KMS-11 (cell line): ENCODE measurements around the gene EZH2.

Experiments used
- H2AFZ ChIP-seq: fragments of 200-600 bp; sonication (generic); 2 replicates; pipeline ENCODE4 v1.6.1; 2016; ENCODE audit warnings: antibody characterized with exemption, mixed run types, low read depth
- H3K27ac ChIP-seq: fragments of 200-600 bp; sonication (generic); 2 replicates; pipeline ENCODE4 v1.6.1; 2016; ENCODE audit warnings: mild to moderate bottlenecking, mixed run types
- H3K27me3 ChIP-seq: fragments of 200-600 bp; sonication (generic); 2 replicates; pipeline ENCODE4 v1.6.1; 2017; ENCODE audit warnings: mild to moderate bottlenecking, low read depth, mixed run types, moderate library complexity; ENCODE audit not compliant: insufficient read depth
- H3K36me3 ChIP-seq: fragments of 200-600 bp; sonication (generic); 2 replicates; pipeline ENCODE4 v1.6.1; 2017; ENCODE audit warnings: mild to moderate bottlenecking, mixed run types; ENCODE audit not compliant: insufficient read depth
- H3K4me1 ChIP-seq: fragments of 200-600 bp; sonication (generic); 2 replicates; pipeline ENCODE4 v1.6.1; 2016; ENCODE audit warnings: mild to moderate bottlenecking, low read depth, mixed run types; ENCODE audit not compliant: poor library complexity, severe bottlenecking
- H3K4me2 ChIP-seq: fragments of 200-600 bp; sonication (generic); 2 replicates; pipeline ENCODE4 v1.7.0; 2016; ENCODE audit warnings: mild to moderate bottlenecking, mixed run types
- H3K4me3 ChIP-seq: fragments of 200-600 bp; sonication (generic); IDR thresholded peaks from 2 replicates; pipeline ENCODE4 v1.6.1; 2017; ENCODE audit warnings: low read depth, low read length, mixed read lengths; ENCODE audit not compliant: insufficient read depth
- H3K79me2 ChIP-seq: fragments of 200-600 bp; sonication (generic); 2 replicates; pipeline ENCODE4 v1.6.1; 2016; ENCODE audit warnings: low read depth, mixed run types; ENCODE audit not compliant: insufficient read depth
- H3K9ac ChIP-seq: fragments of 200-600 bp; sonication (generic); 2 replicates; pipeline ENCODE4 v1.6.1; 2016; ENCODE audit warnings: mild to moderate bottlenecking, mixed run types
- H4K20me1 ChIP-seq: fragments of 200-600 bp; sonication (generic); 2 replicates; pipeline ENCODE4 v1.6.1; 2016; ENCODE audit warnings: mild to moderate bottlenecking, mixed run types; ENCODE audit not compliant: insufficient read depth
- TF ChIP-seq, protein P1 (sequence below): fragments of 200-600 bp; sonication (generic); conservative IDR thresholded peaks from 2 replicates; pipeline ENCODE4 v1.6.1; 2017; ENCODE audit warnings: low read depth, mild to moderate bottlenecking, antibody characterized with exemption, low read length, moderate library complexity, mixed read lengths

EZH2 gene

GRCh38 chr7:148877517-148877916 lies 6.6 kb downstream of the EZH2 start:
- Histone ChIP-seq H4K20me1 (peaks cover 78% of the 10 kb centered on the region), H3K27me3 (no peaks in the 10 kb centered on the region), H3K27ac (no peak overlapping the region), H2AFZ (no peak overlapping the region), H3K4me2 (no peak overlapping the region), H3K4me1 (peaks cover 77% of the 10 kb centered on the region), H3K79me2 (peaks cover 100% of the 10 kb centered on the region), H3K36me3 (no peaks in the 10 kb centered on the region), H3K4me3 (no peak overlapping the region), H3K9ac (no peak overlapping the region)
- TF ChIP-seq, protein P1, sequence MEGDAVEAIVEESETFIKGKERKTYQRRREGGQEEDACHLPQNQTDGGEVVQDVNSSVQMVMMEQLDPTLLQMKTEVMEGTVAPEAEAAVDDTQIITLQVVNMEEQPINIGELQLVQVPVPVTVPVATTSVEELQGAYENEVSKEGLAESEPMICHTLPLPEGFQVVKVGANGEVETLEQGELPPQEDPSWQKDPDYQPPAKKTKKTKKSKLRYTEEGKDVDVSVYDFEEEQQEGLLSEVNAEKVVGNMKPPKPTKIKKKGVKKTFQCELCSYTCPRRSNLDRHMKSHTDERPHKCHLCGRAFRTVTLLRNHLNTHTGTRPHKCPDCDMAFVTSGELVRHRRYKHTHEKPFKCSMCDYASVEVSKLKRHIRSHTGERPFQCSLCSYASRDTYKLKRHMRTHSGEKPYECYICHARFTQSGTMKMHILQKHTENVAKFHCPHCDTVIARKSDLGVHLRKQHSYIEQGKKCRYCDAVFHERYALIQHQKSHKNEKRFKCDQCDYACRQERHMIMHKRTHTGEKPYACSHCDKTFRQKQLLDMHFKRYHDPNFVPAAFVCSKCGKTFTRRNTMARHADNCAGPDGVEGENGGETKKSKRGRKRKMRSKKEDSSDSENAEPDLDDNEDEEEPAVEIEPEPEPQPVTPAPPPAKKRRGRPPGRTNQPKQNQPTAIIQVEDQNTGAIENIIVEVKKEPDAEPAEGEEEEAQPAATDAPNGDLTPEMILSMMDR = no peak

DNA sequence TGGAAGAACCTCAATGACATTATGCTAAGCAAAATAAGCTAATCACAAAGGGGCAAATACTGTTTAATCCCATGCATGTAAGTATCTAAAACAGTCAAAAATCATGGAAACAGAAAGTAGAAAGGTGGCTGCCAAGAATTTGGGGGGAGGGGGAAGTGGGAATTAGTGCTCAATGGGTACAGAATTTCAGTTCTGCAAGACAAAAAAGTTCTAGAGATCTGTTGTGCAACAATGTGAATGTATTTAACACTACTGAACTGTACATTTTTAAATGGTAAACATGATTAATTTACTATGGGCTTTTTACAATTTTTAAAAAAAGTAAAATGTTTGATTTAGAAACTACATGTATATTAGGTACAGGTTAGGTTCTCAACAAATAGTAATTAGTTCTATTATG lies 11.9 kb downstream of the EZH2 start:
- Histone ChIP-seq H3K36me3 (no peaks in the 10 kb centered on the region), H2AFZ (no peak overlapping the region), H3K4me1 (peaks cover 59% of the 10 kb centered on the region), H3K9ac (no peak overlapping the region), H3K4me3 (no peak overlapping the region), H3K27me3 (no peaks in the 10 kb centered on the region), H3K79me2 (peaks cover 100% of the 10 kb centered on the region), H3K27ac (no peak overlapping the region), H4K20me1 (peaks cover 57% of the 10 kb centered on the region), H3K4me2 (no peak overlapping the region)
- TF ChIP-seq, protein P1 = no peak

DNA sequence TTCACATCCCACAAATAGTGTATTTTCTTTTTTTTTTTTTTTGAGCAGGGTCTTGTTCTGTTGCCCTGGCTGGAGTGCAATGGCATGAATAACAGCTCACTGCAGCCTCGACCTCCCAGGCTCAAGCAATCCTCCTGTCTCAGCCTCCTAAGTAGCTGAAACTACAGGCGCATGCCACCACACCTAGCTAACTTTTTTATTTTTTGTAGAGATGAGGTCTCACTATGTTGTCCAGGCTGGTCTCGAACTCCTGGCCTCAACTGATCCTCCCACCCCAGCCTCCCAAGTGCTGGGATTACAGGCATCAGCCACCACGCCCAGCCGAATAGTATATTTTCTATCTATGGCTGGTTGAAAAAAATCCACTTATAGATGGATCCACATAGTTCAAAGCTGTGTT lies 12.5 kb downstream of the EZH2 start:
- Histone ChIP-seq H2AFZ (no peak overlapping the region), H3K4me2 (no peak overlapping the region), H3K4me1 (peaks cover 59% of the 10 kb centered on the region), H4K20me1 (peaks cover 52% of the 10 kb centered on the region), H3K4me3 (no peak overlapping the region), H3K9ac (no peak overlapping the region), H3K27ac (no peak overlapping the region), H3K36me3 (no peaks in the 10 kb centered on the region), H3K27me3 (no peaks in the 10 kb centered on the region), H3K79me2 (peaks cover 100% of the 10 kb centered on the region)
- TF ChIP-seq, protein P1 = no peak

DNA sequence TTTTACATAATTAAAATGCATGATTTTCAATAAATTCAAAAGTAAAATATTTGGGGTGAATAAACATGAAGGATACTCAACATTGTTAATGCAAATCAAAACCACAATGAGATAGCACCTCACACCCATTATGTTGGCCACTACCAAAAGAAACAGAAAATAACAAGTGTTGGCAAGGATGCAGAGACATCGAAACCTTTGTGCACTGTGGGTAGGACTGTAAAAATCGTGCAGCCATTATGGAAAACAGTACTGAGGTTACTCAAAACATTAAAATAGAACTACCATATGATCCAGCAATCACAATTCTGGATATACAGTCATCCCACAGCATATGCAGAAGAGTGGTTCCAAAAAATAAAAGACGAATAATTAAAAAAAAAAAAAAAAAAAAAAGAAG lies 13.1 kb downstream of the EZH2 start:
- Histone ChIP-seq H3K79me2 (peaks cover 98% of the 10 kb centered on the region), H3K4me1 (peaks cover 60% of the 10 kb centered on the region)

More for the DNA sequence above, 13.1 kb downstream of the EZH2 start:
- H3K27ac ChIP-seq = no peak overlapping the region
- no peak overlapping the region for H3K4me2 ChIP-seq
- no peak overlapping the region for H2AFZ ChIP-seq
- TF ChIP-seq, protein P1 = no peak
- H3K4me3 ChIP-seq = no peak overlapping the region
- H4K20me1 ChIP-seq = peaks cover 47% of the 10 kb centered on the region
- H3K36me3 ChIP-seq = no peaks in the 10 kb centered on the region
- H3K27me3 ChIP-seq = no peaks in the 10 kb centered on the region
- no peak overlapping the region for H3K9ac ChIP-seq
